Ishikawa (cell line): Measurements from ENCODE around the gene PREX1.

Experiments
- CEBPB ChIP-seq: IDR thresholded peaks from 2 replicates; pipeline ENCODE4 v1.6.1; 2012
- CREB1 ChIP-seq: IDR thresholded peaks from 2 replicates; pipeline ENCODE4 v1.6.1; 2012; ENCODE audit warnings: low read depth
- EGR1 ChIP-seq: IDR thresholded peaks from 2 replicates; pipeline ENCODE4 v1.6.1; 2012
- EP300 ChIP-seq: IDR thresholded peaks from 2 replicates; pipeline ENCODE4 v1.6.1; 2012; ENCODE audit warnings: borderline replicate concordance
- FOXM1 ChIP-seq: IDR thresholded peaks from 2 replicates; pipeline ENCODE4 v1.6.1; 2012; ENCODE audit warnings: low read depth, borderline replicate concordance
- NFIC ChIP-seq: IDR thresholded peaks from 2 replicates; pipeline ENCODE4 v1.6.1; 2012
- RAD21 ChIP-seq: IDR thresholded peaks from 2 replicates; pipeline ENCODE4 v1.6.1; 2012; ENCODE audit warnings: low read depth
- TAF1 ChIP-seq: IDR thresholded peaks from 2 replicates; pipeline ENCODE4 v1.6.1; 2012; ENCODE audit warnings: low read depth, mild to moderate bottlenecking
- TCF12 ChIP-seq: IDR thresholded peaks from 2 replicates; pipeline ENCODE4 v1.6.1; 2012; ENCODE audit warnings: low read depth
- TEAD4 ChIP-seq: IDR thresholded peaks from 2 replicates; pipeline ENCODE4 v1.6.1; 2012
- YY1 ChIP-seq: IDR thresholded peaks from 2 replicates; pipeline ENCODE4 v1.6.1; 2012; ENCODE audit warnings: low read depth
- ZBTB7A ChIP-seq: IDR thresholded peaks from 2 replicates; pipeline ENCODE4 v1.6.1; 2012; ENCODE audit warnings: low read depth
- TF ChIP-seq, protein P1 (sequence below): IDR thresholded peaks from 2 replicates; pipeline ENCODE4 v1.6.1; 2012
- TF ChIP-seq, protein P2 (sequence below): IDR thresholded peaks from 2 replicates; pipeline ENCODE4 v1.6.1; 2012; ENCODE audit warnings: low read depth, mild to moderate bottlenecking
- TF ChIP-seq, protein P3 (sequence below): IDR thresholded peaks from 2 replicates; pipeline ENCODE4 v1.6.1; 2012

Gene PREX1

DNA sequence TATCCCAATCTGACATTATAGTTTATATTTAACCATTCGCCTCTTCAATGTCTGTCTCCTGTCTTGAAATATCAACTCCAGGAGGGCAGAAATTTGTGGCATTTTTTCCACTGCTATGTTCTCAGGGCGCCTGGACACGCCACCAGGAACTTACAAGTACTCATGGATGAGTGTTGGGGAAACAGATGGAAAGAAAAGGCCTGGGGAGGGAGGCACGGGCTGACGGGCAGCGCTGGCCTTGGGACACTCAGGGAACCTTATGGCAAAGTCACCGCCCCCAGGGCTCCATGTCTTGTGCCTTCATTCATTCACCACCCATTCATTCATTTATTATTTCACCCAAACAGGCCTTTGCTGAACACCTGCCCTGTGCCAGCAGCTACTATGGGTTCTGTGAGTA is 222.9 kb downstream of the PREX1 start:
- TF ChIP-seq TCF12 = no peak
- no peak for TF ChIP-seq CEBPB
- TF ChIP-seq EGR1 = no peak
- TF ChIP-seq ZBTB7A = no peak

DNA sequence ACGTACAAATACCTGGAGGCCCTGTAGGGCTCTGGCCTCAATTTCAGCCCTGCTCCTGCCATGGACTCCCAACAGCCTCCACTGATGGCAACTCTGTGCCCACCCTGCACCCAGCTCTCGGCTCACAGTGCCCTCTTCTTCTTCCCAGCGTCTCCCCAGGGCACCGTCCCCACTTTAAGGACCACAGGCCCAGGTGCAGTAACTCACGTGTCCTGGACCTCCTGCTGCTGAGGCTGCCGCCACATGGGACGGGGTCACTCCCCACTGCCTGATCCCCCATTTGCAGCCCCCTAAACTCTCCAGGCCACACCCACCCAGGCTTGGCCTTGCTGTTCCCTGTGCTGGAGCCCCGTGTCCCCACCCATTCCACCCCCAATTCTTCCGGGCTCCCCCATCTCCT is 223.4 kb downstream of the PREX1 start:
- no peak for TF ChIP-seq TCF12
- TF ChIP-seq CREB1 = no peak
- TF ChIP-seq TAF1 = no peak
- no peak for TF ChIP-seq CEBPB
- TF ChIP-seq NFIC = no peak
- no peak for TF ChIP-seq TEAD4
- no peak for TF ChIP-seq ZBTB7A
- TF ChIP-seq EGR1 = no peak
- TF ChIP-seq RAD21 = no peak
- TF ChIP-seq, protein P1, sequence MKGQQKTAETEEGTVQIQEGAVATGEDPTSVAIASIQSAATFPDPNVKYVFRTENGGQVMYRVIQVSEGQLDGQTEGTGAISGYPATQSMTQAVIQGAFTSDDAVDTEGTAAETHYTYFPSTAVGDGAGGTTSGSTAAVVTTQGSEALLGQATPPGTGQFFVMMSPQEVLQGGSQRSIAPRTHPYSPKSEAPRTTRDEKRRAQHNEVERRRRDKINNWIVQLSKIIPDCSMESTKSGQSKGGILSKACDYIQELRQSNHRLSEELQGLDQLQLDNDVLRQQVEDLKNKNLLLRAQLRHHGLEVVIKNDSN = no peak
- TF ChIP-seq FOXM1 = no peak
- no peak for TF ChIP-seq YY1
- TF ChIP-seq, protein P2, sequence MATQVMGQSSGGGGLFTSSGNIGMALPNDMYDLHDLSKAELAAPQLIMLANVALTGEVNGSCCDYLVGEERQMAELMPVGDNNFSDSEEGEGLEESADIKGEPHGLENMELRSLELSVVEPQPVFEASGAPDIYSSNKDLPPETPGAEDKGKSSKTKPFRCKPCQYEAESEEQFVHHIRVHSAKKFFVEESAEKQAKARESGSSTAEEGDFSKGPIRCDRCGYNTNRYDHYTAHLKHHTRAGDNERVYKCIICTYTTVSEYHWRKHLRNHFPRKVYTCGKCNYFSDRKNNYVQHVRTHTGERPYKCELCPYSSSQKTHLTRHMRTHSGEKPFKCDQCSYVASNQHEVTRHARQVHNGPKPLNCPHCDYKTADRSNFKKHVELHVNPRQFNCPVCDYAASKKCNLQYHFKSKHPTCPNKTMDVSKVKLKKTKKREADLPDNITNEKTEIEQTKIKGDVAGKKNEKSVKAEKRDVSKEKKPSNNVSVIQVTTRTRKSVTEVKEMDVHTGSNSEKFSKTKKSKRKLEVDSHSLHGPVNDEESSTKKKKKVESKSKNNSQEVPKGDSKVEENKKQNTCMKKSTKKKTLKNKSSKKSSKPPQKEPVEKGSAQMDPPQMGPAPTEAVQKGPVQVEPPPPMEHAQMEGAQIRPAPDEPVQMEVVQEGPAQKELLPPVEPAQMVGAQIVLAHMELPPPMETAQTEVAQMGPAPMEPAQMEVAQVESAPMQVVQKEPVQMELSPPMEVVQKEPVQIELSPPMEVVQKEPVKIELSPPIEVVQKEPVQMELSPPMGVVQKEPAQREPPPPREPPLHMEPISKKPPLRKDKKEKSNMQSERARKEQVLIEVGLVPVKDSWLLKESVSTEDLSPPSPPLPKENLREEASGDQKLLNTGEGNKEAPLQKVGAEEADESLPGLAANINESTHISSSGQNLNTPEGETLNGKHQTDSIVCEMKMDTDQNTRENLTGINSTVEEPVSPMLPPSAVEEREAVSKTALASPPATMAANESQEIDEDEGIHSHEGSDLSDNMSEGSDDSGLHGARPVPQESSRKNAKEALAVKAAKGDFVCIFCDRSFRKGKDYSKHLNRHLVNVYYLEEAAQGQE = no peak
- TF ChIP-seq, protein P3, sequence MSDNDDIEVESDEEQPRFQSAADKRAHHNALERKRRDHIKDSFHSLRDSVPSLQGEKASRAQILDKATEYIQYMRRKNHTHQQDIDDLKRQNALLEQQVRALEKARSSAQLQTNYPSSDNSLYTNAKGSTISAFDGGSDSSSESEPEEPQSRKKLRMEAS = no peak
- no peak for TF ChIP-seq EP300

DNA sequence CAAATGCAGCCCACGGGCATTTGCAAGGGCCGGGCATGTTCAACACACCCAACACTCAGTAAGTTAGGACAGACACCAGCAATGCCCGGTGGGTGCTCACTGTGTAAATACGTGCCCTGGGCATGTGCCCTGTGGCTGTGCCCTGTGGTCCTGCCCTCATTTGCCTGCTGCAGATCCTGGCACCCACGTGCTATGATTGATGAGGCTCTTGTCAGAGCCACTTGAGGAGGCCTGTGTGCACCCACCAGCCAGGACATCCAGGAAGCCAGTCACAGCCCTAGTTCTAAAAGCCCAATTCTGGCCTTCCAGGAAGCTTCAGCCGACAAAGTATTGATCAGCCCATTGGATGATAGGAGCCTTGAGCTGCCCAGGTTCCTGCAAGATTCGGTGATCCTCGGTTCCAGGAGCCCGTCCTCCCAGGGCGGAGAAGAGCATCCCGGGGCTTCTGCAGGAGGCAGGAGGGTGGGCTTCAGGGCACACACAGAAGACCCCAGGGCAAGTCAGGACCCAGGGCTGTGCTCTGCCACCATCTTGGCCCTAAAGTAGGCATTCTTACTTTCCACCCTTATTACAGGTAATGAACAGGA is 223.9 kb downstream of the PREX1 start:
- TF ChIP-seq, protein P1 = no peak
- TF ChIP-seq RAD21 (no peak), ZBTB7A (no peak), TCF12 (no peak), TAF1 (no peak), CEBPB (no peak)

DNA sequence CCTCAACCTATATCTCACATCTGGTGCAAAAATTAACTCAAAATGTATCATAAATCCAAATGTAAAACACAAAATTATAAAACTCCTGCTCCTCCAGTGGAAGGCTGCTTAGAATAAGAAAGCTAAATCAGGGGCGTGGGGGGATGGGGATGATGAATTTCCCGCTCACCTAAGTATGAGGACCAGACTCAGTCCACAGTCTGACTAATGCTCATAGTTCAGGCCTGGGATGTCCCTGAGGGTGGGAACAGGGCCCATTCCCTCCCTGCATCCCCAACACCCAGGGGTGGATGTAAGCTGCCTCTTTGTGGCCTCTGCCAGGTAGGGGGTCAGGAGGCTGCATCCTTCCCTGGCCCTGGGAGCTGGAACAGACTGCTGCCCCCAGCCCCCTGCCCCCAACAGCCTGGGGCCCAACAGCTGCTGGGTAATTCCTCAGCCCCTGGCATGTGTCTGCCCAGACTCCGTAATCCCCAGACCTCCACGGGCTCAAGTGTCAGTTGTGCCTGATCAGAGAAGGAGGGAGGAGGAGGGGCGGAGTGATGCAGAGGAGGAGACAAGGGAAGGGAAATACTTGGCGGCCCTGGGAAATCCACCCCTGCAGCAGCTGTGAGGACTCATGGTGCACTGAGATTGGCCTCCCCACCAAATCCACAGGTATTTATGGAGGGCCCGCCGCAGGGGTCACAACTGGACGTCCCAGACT is 224.5 kb downstream of the PREX1 start:
- TF ChIP-seq, protein P3 = no peak
- TF ChIP-seq, protein P1 = no peak
- TF ChIP-seq NFIC (no peak), EP300 (no peak), YY1 (no peak), TAF1 (no peak), CREB1 (no peak), TCF12 (no peak), TEAD4 (no peak), ZBTB7A (no peak), CEBPB (no peak)
- TF ChIP-seq, protein P2 = no peak

DNA sequence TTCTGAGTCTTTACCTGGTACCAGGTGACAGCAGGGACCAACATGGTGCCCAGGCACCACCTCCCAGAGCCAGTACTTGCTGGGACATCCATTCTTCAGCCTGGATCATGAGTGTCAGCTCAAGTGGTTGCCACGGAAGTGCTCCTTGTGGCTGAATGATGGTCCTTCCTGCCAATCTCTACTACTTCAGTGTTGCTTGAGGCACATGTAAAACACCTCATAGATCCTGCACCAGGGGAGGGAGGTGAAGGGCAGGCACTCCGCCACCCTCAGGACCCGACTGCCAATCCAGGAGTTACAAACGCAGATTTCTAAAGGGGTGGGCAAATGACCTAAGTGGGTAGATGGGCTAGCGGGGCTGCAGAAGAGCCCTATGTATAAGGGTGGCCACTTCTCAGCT is 226.0 kb downstream of the PREX1 start:
- TF ChIP-seq, protein P1 = no peak
- no peak for TF ChIP-seq ZBTB7A
- TF ChIP-seq NFIC = no peak
- no peak for TF ChIP-seq TCF12
- no peak for TF ChIP-seq TEAD4
- no peak for TF ChIP-seq CEBPB
- no peak for TF ChIP-seq EP300
- TF ChIP-seq TAF1 = no peak
- TF ChIP-seq EGR1 = no peak
- TF ChIP-seq YY1 = no peak
- no peak for TF ChIP-seq CREB1
- TF ChIP-seq, protein P3 = no peak
